HG03039 (cell line): ENCODE measurements around the gene CCDC27.

Experiments used
- ATAC-seq: cut with Tn5 transposase; IDR thresholded peaks from one replicate; pipeline ENCODE4 v1.9.1; 2021; ENCODE audit warnings: mild to moderate bottlenecking, moderate library complexity; ENCODE audit not compliant: unreplicated experiment

The CCDC27 gene

DNA sequence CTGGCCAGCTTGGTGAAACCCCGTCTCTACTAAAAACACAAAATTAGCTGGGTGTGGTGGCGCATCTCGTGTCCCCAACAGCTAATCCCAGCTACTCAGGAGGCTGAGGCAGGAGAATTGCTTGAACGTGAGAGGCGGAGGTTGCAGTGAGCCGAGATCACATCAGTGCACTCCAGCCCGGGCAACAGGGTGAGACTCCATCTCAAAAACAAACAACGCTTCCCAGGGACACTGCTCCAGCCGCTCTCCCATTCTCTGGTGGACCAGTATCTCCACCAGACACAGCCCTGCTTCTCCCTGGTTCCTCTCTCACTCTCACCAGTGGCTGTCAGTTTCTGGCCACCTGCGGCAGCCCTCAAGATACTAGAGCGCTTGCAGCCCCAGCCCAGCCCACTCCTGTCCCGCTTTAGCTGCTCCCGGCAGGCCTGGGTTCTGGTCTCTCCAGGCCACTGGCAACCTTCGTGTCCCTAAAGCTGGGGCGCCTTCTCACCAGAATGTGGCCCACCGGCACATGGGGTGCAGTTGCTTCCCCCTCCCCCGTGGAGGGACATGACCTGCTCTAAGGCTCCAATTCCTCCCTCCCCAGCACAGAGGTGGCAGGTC is 65.0 kb downstream of the CCDC27 start:
- ATAC-seq, result no peak

DNA sequence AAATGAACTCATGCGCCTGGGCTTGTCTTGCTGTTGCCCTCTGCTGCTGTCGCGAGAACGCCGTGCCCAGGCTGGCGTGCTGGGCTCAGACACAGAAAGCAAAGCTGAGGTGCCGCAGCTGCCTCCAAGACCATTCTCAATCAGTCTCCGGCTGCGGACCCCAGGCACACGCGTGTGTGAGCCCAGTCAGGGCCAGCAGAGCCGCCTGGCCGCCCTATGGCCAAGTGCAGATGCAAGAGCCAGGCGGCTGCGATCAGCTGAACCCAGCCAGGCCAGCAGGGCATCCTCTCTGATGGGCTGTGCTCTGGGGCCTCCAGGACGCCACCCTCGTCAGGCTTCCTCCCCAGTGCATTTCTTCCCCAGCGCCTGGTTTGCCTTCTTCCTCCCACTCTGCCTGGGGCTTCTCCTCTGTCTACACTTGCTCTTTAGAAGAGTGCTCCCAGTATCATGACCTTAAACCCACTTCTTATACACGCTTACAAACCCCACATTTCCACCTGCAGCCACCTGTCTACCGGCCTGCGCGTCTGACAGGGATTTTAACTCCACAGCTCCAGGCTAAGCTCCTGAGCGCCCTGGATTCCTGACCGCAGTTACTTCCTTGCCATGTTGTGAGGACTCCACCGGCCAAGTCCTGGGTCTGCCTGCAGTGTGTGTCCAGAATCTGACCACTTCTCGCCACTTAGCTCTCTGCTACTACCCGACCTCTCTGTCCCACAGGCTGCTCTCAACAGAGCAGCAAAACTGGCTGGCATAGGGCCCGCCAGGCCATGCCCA is 65.8 kb downstream of the CCDC27 start:
- ATAC-seq, result no peak

DNA sequence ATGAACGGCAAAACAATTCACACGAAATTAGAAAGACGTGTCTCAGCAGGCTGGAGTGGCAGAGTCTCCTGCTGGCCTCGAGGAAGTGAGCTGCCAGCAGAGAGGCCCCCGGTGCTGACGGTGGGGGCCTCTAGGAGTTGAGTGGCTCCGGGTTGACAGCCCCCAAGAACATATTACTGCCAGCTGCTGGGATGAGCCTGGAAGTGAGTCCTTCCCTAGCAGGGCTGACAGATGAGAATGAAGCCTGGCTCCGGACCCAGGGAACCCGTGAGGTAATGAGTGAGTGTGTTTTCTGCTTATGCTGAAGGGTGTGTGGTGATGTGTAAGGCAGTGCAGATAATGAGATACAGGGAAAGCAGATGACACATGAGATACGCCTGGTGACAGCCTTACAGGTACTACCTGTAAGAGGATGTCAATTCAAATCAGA is 67.5 kb downstream of the CCDC27 start:
- no peak for ATAC-seq

DNA sequence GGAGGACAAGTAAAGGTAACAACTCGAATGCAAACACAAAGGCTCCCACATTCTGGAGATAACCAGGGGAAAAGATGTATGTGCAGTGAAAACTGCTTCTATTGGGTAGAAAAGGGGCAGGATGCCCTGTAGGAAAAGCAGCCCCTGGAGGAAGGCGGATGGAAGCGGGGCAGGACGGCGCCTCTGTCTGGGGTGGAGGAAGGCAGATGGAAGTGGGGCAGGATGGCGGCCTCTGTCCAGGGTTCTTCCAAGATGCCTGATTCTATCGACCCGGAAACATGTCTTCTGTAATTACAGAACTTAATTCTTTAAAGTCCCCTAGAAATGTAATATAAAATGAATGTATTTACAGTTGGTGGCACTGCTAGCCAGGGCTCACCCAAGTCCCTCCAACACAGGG is 68.1 kb downstream of the CCDC27 start:
- ATAC-seq, result no peak

DNA sequence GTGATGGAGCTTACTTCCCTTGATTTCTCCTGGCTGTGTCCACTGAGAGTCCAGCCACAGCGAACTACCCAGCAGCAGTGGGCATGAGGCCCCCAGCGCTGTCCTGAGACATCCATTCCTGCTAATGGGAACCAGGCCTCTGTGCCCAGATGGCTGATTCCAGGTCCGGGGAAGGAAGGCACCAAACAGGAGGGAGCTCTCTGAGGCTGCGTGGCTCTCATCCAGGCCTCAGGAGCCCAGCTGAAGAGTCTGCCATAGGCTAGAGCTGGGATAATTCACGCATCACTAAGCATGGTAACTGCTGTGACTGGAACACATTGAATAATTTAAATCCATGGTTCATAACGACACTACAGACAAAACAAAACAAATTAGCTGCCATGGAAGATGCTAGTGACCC is 68.8 kb downstream of the CCDC27 start:
- no peak for ATAC-seq
